HG02588 (cell line): Measurements from ENCODE around the gene ARSH.
"Not testable (repeated sequence)": the region's sequence is repeated elsewhere in the genome, so short reads cannot be mapped to it uniquely, and the experiment has no call there.

Experiments used
- ATAC-seq: cut with Tn5 transposase; IDR thresholded peaks from one replicate; pipeline ENCODE4 v1.9.1; 2021; ENCODE audit warnings: mild to moderate bottlenecking, moderate library complexity; ENCODE audit not compliant: unreplicated experiment

Gene ARSH

DNA sequence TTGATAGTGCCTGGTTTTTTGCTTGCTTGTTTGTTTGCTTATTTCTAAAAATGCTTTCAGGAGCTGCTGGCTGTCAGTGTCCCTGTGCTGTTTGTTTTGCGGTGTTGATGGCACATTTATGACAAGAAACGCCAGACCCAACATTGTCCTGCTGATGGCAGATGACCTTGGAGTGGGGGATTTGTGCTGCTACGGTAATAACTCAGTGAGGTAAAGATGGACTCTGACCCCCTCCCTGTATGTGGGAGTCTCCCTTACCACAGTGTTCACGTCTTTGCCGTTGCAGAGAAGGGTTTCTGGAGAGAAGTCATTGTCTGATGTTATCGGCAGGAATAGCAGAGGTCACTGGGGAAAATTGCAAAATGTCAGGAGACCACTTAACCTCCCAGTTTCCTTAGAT, at the start of gene ARSH:
Gene ARSH (plus strand): TSS at position 52 of the 400 bp plus-strand sequence. CDS start 67 bp downstream, at position 119.
- ATAC-seq, result no peak

GRCh38 chrX:2958199-2958598, 48.1 kb upstream of the ARSH start:
- ATAC-seq, result no peak

- no peak for ATAC-seq
Measured at GRCh38 chrX:2960861-2961515, 45.4 kb upstream of the ARSH start.

DNA sequence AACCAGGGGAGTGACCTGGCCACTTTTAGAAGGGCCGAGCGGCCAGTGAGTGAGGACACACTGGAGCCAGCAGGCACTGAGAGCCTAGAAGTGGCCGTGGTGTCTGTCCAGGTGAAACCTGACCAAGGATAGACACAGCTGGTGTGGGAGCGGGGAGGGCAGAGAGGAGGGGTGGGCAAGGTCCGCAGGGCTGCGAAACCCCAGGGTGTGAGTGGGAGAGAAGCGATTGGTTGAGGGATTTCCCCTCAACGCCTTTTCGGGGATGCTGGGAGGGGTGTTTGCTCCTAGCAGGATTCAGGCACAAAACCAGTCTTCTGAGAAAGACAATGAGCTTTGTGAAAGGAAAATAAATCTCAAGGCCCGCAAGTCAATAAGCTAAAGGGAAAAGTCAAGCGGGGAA, 44.0 kb upstream of the ARSH start:
- no peak for ATAC-seq

DNA sequence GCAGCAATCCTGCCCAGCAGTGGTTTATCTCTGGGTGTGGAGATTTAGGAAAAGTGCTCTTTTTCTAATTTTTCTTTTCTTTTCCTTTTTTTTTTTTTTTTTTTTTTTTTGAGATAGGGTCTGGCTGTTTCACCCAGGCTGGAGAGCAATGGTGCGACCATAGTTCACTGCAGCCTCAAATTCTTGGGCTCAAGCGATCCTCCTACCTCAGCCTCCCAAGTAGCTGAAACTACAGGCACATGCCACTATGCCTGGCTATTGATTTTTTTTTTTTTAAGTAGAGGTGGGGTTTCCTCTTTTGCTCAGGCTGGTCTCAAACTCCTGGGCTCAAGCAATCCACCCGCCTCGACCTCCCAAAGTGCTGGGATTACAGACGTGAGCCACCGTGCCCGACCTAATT, 42.9 kb upstream of the ARSH start:
- not testable (repeated sequence) for ATAC-seq

- ATAC-seq, result not testable (repeated sequence)
Measured at GRCh38 chrX:2963992-2964794, 42.2 kb upstream of the ARSH start.

- ATAC-seq, result peak; percentile 63
Measured at GRCh38 chrX:2965965-2966364, 40.4 kb upstream of the ARSH start.

DNA sequence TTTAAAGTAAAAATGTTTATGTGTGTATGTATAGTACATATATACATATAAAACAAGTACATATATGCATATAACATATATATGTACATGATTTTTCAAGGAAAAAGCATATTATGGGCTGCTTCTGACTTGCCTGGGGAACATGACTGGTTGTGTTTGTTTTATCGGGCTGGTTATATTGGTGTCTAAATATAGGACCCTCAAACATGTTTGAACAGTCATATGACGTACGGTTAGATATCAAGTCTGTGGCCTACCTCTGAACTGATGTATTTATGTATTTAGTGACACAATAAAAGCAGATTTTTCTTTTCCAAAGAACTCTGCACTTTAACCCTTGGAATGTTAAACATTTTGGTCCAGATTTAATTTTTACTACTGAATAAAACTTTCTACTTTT, 39.3 kb upstream of the ARSH start:
- no peak for ATAC-seq

GRCh38 chrX:2967584-2967983, 38.8 kb upstream of the ARSH start:
- no peak for ATAC-seq

DNA sequence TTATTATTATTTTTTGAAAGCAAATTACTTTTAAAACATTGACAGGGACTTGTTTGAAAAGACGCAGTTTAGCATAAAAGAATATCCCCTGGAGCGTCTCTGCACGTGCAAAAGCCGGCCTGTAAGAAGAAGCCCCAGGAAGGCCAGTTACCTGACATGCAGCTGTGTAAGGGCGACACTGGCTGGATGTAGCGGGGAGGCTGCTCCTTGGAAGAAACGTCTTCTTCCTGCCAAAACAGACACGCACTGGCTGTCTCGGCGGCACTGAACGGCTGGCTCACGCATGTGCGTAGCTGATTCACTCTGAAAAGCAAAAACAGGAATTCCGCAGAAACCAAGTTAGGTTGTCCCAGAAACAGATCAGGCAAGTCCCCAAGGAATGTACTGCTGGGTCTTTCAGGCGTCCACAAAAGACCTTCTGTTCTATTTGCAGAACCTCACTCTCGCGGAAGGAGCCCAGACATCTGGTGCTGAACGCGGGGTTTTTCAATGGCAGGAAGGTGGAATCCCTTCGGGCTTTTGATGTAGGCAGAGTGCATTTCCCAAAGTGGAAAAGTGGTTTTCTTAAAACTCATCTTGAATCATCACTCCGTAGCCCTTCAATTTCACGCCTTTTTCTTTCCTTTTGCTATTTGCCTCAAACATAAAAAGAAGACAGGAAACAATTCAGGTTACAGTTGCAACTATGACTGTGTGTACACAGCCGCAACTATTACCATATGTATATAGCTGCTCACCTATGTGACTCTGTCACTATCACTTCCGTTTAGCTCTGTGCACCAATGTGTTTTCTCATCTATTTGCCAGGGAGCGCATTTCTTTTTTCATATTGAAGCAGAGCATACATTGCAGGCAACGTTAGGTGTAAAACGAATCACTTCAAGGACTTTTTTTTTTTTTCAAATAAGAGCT, 38.1 kb upstream of the ARSH start:
- no peak for ATAC-seq

GRCh38 chrX:2969021-2969420, 37.3 kb upstream of the ARSH start:
- no peak for ATAC-seq

DNA sequence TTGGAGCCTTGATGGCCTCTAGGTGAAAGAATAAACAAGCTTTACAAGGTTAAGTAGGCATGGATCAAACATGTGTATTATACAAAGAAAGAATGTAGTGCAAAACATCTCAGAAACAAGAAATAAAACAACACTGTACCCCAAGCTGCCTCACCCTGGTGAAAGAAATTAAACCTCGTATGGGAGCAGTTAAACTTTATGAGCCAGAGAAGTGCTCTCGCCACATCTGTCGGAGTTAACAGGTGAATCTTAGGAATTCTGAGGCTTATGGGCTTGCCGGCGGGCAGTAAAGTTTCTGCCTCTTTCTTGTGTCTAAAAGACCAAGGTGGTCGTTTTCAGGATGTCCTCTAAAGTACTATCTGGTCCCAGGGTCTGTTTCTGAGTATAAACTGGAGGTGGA, 34.0 kb upstream of the ARSH start:
- ATAC-seq, result no peak

- no peak for ATAC-seq
Measured at GRCh38 chrX:2974961-2975360, 31.4 kb upstream of the ARSH start.

DNA sequence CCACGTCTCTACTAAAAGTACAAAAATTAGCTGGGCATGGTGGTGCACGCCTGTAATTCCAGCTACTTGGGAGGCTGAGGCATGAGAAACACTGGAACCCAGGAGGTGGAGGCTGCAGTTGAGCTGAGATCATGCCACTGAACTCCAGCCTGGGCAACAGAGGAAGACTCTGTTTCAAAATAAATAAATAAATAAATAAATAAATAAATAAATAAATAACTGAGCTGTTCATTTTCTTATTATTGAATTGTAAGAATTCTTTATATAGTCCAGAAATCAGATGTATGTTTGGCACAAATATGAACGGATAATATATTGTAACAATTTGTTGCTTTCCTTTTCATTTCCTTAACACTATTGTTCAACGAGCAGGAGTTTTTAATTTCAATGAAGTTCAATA, 27.7 kb upstream of the ARSH start:
- ATAC-seq, result not testable (repeated sequence)

- ATAC-seq, result no peak
Measured at GRCh38 chrX:2984342-2984741, 22.0 kb upstream of the ARSH start.

GRCh38 chrX:2989565-2989964, 16.8 kb upstream of the ARSH start:
- ATAC-seq, result no peak

DNA sequence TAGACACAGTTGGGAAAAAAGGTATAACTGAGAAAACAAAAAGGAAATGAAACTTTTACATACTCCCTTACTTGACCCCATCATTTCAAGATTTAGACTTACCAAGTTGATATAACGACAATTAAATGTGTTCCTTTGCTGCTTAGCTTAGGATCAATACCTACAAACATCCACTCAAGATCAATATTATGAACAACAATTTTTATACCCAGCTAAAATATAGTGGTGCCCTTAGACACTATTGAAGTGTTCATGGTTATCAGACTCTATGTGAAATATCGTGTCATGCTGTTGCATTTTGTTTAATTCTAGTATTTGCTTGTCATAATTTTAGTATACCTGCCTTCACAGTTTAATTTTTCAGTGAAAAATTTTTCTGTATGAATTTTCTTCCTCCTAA, 4.2 kb downstream of the ARSH start:
- no peak for ATAC-seq

DNA sequence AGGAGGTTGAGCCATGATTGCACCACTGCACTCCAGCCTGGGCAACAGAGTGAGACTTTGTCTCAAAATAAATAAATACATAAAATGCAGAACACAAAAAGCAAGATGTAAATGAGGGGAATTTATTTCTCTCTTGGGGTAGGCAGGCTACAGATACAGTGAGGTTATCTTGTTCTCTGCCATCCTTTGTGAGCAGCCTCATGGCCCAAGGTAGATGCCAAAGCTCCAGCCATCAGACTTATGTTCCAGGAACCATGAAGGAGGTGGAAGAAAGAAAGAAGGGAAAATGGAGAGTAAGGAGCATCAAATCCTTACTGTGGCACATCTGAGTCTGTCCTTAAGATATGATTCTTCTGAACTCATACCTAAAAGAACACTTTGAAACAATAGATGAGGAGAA, 11.1 kb downstream of the ARSH start:
- ATAC-seq, result no peak

DNA sequence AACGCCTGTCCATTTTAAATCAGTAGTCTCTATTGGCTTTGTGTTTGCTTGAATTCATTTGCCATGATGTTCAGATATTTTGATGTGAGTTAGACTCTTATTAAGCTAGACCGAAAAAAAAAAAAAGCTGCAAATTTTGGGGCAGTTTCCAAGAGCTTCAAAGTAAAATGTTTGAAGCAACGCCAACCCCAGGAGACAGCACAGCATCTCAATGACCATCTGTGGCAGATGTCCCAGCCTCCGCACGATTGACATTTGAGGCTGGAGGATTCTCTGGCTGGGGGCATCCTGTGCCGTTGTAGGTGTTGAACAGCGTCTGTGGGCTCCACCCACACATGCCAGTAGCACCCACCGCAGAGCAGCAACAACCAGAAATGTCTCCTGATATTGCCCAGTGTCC, 17.8 kb downstream of the ARSH start:
- ATAC-seq, result no peak

DNA sequence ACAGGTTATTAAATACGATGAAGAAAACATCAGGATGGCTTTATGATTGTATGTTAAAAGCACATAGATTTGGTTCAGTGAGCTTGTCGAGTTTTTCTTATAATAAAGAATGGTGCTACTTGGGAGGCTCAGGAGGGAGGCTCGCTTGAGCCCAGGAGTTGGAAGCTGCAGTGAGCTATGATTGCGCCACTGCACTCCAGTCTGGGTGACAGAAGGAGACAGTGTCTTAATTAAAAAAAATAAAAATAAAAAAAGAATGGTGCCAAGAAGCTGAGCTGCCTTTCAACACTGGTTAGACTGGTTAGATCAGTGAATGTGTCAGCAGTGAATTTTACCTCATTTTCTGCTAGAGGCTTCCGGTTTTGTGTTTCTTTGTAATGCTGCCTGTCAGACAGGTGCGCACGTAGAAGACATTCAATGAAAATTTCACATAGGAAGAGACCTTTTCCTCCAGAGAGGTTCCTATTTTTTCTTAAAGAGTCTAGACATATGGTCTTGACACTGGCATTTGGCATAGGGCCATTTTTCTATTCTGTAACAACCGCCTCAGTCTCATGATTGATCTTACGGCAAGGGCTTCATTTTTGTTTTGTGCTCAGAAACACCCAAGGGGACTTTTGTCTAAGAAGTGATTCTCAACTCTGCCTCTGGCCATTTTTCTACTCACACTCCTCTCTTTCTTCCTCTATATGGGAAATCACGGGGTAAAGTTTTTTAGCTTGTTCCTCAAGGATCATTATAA, 19.9 kb downstream of the ARSH start:
- ATAC-seq, result no peak

DNA sequence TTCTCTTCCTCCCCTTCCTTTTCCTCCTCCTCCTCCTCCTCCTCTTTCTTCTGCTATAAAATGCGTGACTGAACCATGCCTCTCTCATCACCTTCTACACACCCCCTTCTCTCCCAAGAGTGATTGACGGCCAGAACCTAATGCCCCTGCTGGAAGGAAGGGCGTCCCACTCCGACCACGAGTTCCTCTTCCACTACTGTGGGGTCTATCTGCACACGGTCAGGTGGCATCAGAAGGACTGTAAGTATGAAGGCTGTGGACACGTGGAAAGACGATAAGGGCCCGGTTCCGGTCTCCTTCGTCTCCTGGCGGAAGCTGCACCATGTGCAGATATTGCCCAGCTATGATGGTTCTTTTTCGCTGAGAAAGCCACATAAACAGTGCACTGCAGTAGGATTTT, 22.8 kb downstream of the ARSH start:
- no peak for ATAC-seq
